KMS-11 (cell line): ENCODE measurements around the gene DIAPH2.

Experiments
- H2AFZ ChIP-seq: fragments of 200-600 bp; sonication (generic); 2 replicates; pipeline ENCODE4 v1.6.1; 2016; ENCODE audit warnings: antibody characterized with exemption, mixed run types, low read depth
- H3K27ac ChIP-seq: fragments of 200-600 bp; sonication (generic); 2 replicates; pipeline ENCODE4 v1.6.1; 2016; ENCODE audit warnings: mild to moderate bottlenecking, mixed run types
- H3K27me3 ChIP-seq: fragments of 200-600 bp; sonication (generic); 2 replicates; pipeline ENCODE4 v1.6.1; 2017; ENCODE audit warnings: mild to moderate bottlenecking, low read depth, mixed run types, moderate library complexity; ENCODE audit not compliant: insufficient read depth
- H3K36me3 ChIP-seq: fragments of 200-600 bp; sonication (generic); 2 replicates; pipeline ENCODE4 v1.6.1; 2017; ENCODE audit warnings: mild to moderate bottlenecking, mixed run types; ENCODE audit not compliant: insufficient read depth
- H3K4me1 ChIP-seq: fragments of 200-600 bp; sonication (generic); 2 replicates; pipeline ENCODE4 v1.6.1; 2016; ENCODE audit warnings: mild to moderate bottlenecking, low read depth, mixed run types; ENCODE audit not compliant: poor library complexity, severe bottlenecking
- H3K4me2 ChIP-seq: fragments of 200-600 bp; sonication (generic); 2 replicates; pipeline ENCODE4 v1.7.0; 2016; ENCODE audit warnings: mild to moderate bottlenecking, mixed run types
- H3K4me3 ChIP-seq: fragments of 200-600 bp; sonication (generic); IDR thresholded peaks from 2 replicates; pipeline ENCODE4 v1.6.1; 2017; ENCODE audit warnings: low read depth, low read length, mixed read lengths; ENCODE audit not compliant: insufficient read depth
- H3K79me2 ChIP-seq: fragments of 200-600 bp; sonication (generic); 2 replicates; pipeline ENCODE4 v1.6.1; 2016; ENCODE audit warnings: low read depth, mixed run types; ENCODE audit not compliant: insufficient read depth
- H3K9ac ChIP-seq: fragments of 200-600 bp; sonication (generic); 2 replicates; pipeline ENCODE4 v1.6.1; 2016; ENCODE audit warnings: mild to moderate bottlenecking, mixed run types
- H4K20me1 ChIP-seq: fragments of 200-600 bp; sonication (generic); 2 replicates; pipeline ENCODE4 v1.6.1; 2016; ENCODE audit warnings: mild to moderate bottlenecking, mixed run types; ENCODE audit not compliant: insufficient read depth
- TF ChIP-seq, protein P1 (sequence below): fragments of 200-600 bp; sonication (generic); conservative IDR thresholded peaks from 2 replicates; pipeline ENCODE4 v1.6.1; 2017; ENCODE audit warnings: low read depth, mild to moderate bottlenecking, antibody characterized with exemption, low read length, moderate library complexity, mixed read lengths

DIAPH2 gene

DNA sequence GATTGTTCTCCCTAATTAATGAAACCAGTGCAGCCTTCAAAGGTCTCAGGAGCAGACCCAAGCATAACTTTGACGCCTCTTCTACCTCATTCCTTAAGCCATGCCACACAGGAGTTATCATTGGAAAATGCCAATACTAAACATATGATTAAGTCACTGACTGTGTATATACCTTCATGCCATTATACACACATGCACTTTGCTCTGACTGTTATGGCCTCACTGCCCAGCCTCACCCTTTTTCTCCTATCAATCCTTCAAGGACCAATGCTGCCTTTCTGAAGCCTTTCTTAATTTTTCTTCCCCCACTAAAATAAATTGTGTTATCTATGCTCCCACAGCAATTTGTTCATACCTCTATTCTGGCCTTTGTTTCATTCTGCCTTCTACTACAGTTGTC is 924.7 kb downstream of the DIAPH2 start:
- Histone ChIP-seq H3K36me3 (no peaks in the 10 kb centered on the region), H2AFZ (no peak overlapping the region), H3K4me2 (no peak overlapping the region), H3K4me1 (no peaks in the 10 kb centered on the region), H3K4me3 (no peak overlapping the region), H4K20me1 (no peaks in the 10 kb centered on the region), H3K79me2 (no peaks in the 10 kb centered on the region), H3K27ac (no peak overlapping the region), H3K27me3 (no peaks in the 10 kb centered on the region), H3K9ac (no peak overlapping the region)
- TF ChIP-seq, protein P1, sequence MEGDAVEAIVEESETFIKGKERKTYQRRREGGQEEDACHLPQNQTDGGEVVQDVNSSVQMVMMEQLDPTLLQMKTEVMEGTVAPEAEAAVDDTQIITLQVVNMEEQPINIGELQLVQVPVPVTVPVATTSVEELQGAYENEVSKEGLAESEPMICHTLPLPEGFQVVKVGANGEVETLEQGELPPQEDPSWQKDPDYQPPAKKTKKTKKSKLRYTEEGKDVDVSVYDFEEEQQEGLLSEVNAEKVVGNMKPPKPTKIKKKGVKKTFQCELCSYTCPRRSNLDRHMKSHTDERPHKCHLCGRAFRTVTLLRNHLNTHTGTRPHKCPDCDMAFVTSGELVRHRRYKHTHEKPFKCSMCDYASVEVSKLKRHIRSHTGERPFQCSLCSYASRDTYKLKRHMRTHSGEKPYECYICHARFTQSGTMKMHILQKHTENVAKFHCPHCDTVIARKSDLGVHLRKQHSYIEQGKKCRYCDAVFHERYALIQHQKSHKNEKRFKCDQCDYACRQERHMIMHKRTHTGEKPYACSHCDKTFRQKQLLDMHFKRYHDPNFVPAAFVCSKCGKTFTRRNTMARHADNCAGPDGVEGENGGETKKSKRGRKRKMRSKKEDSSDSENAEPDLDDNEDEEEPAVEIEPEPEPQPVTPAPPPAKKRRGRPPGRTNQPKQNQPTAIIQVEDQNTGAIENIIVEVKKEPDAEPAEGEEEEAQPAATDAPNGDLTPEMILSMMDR, result no peak

DNA sequence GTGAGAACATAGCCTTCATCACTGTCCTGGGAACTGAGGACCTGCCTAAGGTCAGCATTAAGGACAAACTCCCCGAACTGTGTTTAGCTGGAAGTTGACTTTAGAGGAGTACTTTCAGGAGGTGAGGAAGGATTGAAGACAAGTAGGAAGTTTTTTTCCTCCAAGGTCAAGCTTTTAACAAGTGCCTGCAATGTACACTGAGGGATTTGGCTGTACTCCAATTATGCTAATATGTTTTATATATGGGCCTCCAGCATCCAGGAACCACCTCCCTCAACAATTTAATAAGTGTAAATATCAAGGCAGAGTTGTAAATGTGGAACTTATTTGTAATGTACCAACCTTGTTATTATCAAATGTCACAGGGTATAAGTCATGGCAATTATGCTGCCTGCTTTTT is 925.3 kb downstream of the DIAPH2 start:
- Histone ChIP-seq H3K9ac (no peak overlapping the region), H3K4me3 (no peak overlapping the region), H3K4me2 (no peak overlapping the region), H2AFZ (no peak overlapping the region), H3K79me2 (no peaks in the 10 kb centered on the region), H3K27ac (no peak overlapping the region), H3K36me3 (no peaks in the 10 kb centered on the region), H4K20me1 (no peaks in the 10 kb centered on the region), H3K4me1 (no peaks in the 10 kb centered on the region), H3K27me3 (no peaks in the 10 kb centered on the region)
- TF ChIP-seq, protein P1, result no peak

DNA sequence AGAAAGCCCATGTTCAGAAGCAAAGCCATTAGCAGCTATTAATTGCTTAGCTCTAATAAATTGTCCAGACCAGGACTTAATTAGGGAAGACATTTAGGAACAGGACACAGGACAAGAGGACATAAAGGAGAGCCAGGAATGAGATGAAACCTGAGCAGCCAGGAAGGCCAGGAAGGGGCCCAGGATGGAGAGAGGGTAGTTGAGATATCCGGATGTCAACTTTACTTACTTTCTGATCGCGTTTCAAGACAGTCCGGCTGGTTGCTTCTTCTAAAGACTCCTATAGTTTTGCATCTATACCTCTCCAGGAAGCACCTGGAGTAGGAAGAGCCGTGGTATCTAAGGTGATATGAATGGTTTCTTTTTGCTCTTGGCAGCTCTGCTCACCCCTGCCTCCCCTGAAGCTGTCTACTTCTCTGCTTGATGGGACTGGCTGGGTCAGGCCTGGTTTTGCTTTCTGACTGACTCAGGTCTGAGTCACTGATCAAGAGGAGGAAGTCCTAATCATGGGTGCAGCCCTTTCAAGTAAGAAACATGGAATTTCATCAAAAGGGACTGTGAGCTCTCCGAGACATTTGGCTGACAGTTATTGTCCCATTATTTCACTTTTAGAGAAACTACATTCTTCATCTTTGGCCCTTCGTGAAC is 932.4 kb downstream of the DIAPH2 start:
- H3K9ac ChIP-seq, result no peak overlapping the region
- TF ChIP-seq, protein P1, result no peak
- H3K36me3 ChIP-seq, result no peaks in the 10 kb centered on the region
- H3K4me2 ChIP-seq, result no peak overlapping the region
- no peaks in the 10 kb centered on the region for H3K4me1 ChIP-seq
- no peaks in the 10 kb centered on the region for H3K79me2 ChIP-seq
- no peak overlapping the region for H3K4me3 ChIP-seq
- no peak overlapping the region for H2AFZ ChIP-seq
- H3K27me3 ChIP-seq, result no peaks in the 10 kb centered on the region
- H4K20me1 ChIP-seq, result no peaks in the 10 kb centered on the region
- H3K27ac ChIP-seq, result no peak overlapping the region

DNA sequence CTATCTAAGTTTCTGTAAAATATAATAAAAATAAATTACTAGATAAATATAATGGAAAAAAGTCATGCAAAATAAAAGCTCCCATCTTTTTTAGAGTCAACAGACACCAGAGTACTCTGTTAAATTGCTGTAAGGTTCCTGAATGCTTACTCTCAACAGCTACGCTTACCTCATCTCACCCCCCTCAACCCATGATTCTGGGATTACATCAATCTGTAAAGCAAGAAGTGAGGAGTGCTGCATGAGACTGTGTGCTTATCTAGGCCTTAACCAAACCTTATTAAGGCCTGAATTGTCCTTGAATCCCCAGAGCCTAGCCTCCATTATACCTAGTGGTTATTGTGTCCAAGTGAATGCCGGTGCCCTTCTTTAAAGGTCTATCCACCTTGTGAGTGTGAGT is 934.9 kb downstream of the DIAPH2 start:
- Histone ChIP-seq H3K27ac (no peak overlapping the region), H3K36me3 (no peaks in the 10 kb centered on the region), H3K4me3 (no peak overlapping the region), H3K4me1 (no peaks in the 10 kb centered on the region), H4K20me1 (no peaks in the 10 kb centered on the region), H2AFZ (no peak overlapping the region), H3K27me3 (no peaks in the 10 kb centered on the region), H3K79me2 (no peaks in the 10 kb centered on the region), H3K9ac (no peak overlapping the region), H3K4me2 (no peak overlapping the region)
- TF ChIP-seq, protein P1, result no peak
